ACC112 (cell line): Measurements from ENCODE around the gene ARHGEF26.

Experiments
- H2AFZ ChIP-seq: fragments of 200-600 bp; sonication (generic); one replicate; pipeline ENCODE4 v1.6.0; 2017; ENCODE audit warnings: antibody characterized with exemption, low read length; ENCODE audit not compliant: unreplicated experiment
- H3K27ac ChIP-seq: fragments of 200-600 bp; sonication (generic); 2 replicates; pipeline ENCODE4 v1.5.1; 2014; ENCODE audit warnings: low read depth, mild to moderate bottlenecking, antibody characterized with exemption, low read length, moderate library complexity
- H3K27me3 ChIP-seq: fragments of 200-600 bp; sonication (generic); 2 replicates; pipeline ENCODE4 v1.6.1; 2014; ENCODE audit warnings: mild to moderate bottlenecking, antibody characterized with exemption, low read length, moderate library complexity, mixed read lengths; ENCODE audit not compliant: insufficient read depth
- H3K36me3 ChIP-seq: fragments of 200-600 bp; sonication (generic); 2 replicates; pipeline ENCODE4 v1.6.1; 2016; ENCODE audit warnings: mild to moderate bottlenecking, antibody characterized with exemption, low read length, moderate library complexity, mixed read lengths; ENCODE audit not compliant: insufficient read depth
- H3K4me1 ChIP-seq: fragments of 200-600 bp; sonication (generic); one replicate; pipeline ENCODE4 v1.6.1; 2016; ENCODE audit warnings: low read length, mixed read lengths; ENCODE audit not compliant: insufficient read depth, unreplicated experiment, control insufficient read depth
- H3K4me3 ChIP-seq: fragments of 200-600 bp; sonication (generic); 2 replicates; pipeline ENCODE4 v1.5.1; 2014; ENCODE audit warnings: mild to moderate bottlenecking, low read depth, low read length
- H3K79me2 ChIP-seq: fragments of 200-600 bp; sonication (generic); one replicate; pipeline ENCODE4 v1.6.0; 2016; ENCODE audit warnings: low read length; ENCODE audit not compliant: control insufficient read depth, unreplicated experiment, insufficient read depth

ARHGEF26 gene

DNA sequence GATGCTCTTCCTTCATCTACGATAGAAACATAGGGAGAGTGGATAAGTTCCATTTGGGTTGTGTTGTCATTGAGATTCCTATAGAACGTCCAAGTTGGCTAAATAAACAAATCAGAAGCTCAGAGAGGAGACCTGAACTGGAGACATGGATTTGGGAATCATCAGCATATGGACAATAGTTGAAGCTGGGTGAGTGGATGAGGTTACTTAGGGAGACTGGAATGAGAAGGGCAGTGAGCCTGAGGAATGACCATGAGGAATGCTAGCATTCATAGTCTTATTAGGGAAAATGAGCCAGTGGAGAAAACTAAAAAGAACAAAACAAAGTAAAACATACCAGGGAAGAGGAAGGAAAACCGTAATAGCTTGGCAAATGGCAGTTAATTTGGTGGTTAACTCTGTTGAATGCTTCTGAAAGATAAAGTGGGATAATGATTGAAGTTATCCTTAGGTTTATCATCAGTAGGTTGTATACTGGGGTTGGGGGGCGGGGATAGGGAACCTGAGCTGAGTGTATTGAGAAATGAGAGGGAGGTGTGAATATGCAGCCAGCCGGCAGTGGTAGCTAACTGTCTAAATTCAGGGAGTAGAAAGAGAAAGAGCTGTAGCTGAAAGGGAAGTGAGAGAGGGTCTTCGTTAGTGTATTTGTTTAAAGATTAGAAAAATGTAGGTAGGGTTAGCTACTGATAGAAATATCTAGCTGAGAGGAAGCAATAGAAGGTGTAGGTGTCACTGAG, 74.6 kb downstream of the ARHGEF26 start:
- Histone ChIP-seq H3K79me2 (no peaks in the 10 kb centered on the region), H3K27me3 (no peaks in the 10 kb centered on the region), H3K4me3 (no peak overlapping the region), H3K36me3 (peaks cover 5% of the 10 kb centered on the region), H2AFZ (no peak overlapping the region), H3K4me1 (no peaks in the 10 kb centered on the region), H3K27ac (no peak overlapping the region)

DNA sequence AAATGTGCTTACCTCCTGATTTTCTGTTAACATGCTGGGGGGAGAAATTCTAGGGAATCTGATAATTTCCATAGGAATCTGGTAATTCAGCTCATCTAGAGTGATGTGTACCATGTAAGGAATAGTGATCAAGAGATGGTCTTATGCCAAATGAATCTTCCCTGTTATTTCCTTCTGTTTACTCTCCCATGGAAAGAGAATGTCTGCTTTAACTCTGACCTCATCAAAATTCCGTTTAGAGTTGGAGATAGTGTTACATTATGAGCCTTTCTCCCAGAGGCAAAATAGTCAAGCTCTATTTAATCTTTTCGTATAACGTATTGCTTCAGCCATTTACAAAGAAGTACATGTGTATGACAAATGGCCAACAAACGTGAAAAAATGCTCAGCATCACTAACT, 76.6 kb downstream of the ARHGEF26 start:
- no peaks in the 10 kb centered on the region for H3K79me2 ChIP-seq
- H3K4me3 ChIP-seq, result no peak overlapping the region

DNA sequence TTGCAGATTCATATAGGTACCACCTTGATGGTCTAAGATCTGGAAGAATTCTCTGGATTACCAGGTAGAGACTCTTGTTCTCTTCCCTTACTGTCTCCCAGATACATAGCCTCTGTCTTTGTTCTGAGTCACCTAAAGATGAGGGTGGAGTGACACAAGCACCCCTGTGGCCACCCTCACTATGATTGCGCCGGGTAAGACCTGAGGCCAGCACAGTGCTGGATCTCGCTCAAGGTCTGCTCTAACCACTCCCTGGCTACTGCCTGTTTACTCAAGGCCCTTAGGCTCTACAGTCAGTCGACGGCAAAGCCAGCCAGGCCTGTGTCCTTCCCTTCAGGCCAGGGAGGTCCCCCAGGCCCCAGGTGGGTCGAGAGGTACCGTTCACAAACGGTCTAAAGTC, 88.3 kb downstream of the ARHGEF26 start:
- no peak overlapping the region for H3K4me3 ChIP-seq

More for the DNA sequence above, 76.6 kb downstream of the ARHGEF26 start:
- H3K27me3 ChIP-seq, result no peaks in the 10 kb centered on the region
- H3K27ac ChIP-seq, result no peak overlapping the region
- peaks cover 5% of the 10 kb centered on the region; the same call in 1 of the 2 replicates for H3K36me3 ChIP-seq
- H3K4me1 ChIP-seq, result no peaks in the 10 kb centered on the region
- H2AFZ ChIP-seq, result no peak overlapping the region

DNA sequence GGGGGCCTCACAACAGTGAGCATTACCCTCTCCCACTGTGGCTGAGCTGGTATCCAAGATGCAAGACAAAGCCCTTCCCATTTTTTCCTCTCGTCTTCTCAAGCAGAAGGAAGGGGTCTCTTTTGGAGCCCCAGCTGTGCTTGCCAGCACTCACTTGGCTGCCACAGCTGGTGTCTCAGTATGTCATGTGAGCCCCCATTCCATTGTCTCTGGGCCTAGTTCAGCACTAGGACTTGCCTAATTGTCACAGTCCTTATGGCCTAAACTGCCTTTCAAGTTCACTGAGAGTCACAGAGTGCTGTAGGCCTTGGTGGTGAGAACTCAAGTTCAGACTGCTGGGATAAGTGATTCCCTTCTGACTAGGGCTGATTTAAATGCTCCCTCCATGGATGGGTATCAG, 89.8 kb downstream of the ARHGEF26 start:
- Histone ChIP-seq H2AFZ (no peak overlapping the region), H3K4me3 (no peak overlapping the region), H3K27me3 (no peaks in the 10 kb centered on the region), H3K79me2 (no peaks in the 10 kb centered on the region), H3K36me3 (no peaks in the 10 kb centered on the region), H3K4me1 (peaks cover 6% of the 10 kb centered on the region), H3K27ac (no peak overlapping the region)

More for the DNA sequence above, 88.3 kb downstream of the ARHGEF26 start:
- peaks cover 3% of the 10 kb centered on the region for H3K4me1 ChIP-seq
- H3K36me3 ChIP-seq, result no peaks in the 10 kb centered on the region; the same call in 1 of the 2 replicates
- H3K27me3 ChIP-seq, result no peaks in the 10 kb centered on the region
- no peak overlapping the region for H3K27ac ChIP-seq
- no peaks in the 10 kb centered on the region for H3K79me2 ChIP-seq
- H2AFZ ChIP-seq, result no peak overlapping the region

DNA sequence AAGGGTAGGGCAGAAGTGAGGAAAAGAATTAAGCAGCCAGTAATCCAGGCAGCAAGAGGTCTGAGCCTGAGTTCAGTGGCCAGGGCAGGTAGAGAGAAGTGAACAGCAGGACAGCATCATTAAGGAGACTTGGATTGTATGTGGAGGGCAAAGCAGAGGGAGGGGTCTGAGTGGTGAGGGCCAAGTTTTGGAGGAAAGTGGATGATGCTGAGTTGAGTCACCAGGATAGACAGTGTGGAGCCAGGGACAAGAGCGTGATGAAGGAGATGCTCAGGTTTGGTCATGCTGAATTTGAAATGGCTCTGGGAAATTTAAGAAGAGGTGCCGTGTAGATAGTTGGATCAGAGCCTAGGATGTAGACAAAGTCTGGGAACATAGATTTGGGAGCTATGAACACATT, 93.1 kb downstream of the ARHGEF26 start:
- H3K4me1 ChIP-seq, result peaks cover 6% of the 10 kb centered on the region
- H3K27me3 ChIP-seq, result no peaks in the 10 kb centered on the region
- H2AFZ ChIP-seq, result no peak overlapping the region
- H3K79me2 ChIP-seq, result no peaks in the 10 kb centered on the region
- no peak overlapping the region for H3K27ac ChIP-seq
- H3K36me3 ChIP-seq, result no peaks in the 10 kb centered on the region
- H3K4me3 ChIP-seq, result no peak overlapping the region

DNA sequence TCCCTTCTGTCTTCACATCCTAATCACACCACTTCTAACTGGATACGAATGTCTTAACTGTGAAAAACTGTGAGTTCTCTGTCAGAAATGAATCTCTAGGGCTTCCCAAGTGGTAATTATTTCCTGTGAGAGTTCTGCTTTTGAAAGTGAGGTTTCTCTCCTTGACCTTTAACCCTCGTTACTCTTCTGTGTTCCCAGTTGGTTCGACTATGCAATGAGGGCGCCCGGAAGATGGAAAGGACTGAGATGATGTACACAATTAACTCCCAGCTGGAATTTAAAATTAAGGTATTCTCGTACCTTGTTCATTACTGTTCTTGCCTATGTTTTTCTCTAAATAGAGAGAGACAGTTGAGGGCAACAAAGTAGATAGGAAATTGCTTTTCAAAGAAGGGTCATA, 96.5 kb downstream of the ARHGEF26 start:
- Histone ChIP-seq H2AFZ (no peak overlapping the region), H3K4me3 (no peak overlapping the region), H3K36me3 (no peaks in the 10 kb centered on the region), H3K27ac (no peak overlapping the region), H3K79me2 (no peaks in the 10 kb centered on the region), H3K27me3 (no peaks in the 10 kb centered on the region), H3K4me1 (peaks cover 6% of the 10 kb centered on the region)

DNA sequence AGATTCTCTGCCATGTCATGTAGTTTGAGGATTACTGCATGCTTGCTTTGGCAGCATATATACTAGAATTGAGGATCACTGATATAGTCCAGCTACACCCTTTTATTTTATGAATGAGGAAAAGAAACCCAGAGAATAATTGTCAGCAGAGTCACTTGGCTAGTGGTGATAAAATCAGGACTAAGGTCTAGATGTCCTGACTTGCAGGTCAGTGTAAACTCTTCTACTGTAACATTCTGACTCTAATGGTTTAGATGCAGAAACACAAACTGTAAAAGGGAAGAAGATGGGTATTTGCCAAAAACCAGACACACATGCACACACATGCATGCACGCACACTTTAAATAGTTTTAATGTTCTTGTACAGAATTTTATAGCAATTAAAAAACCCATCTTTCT, 97.5 kb downstream of the ARHGEF26 start:
- no peaks in the 10 kb centered on the region for H3K27me3 ChIP-seq
- no peak overlapping the region for H3K4me3 ChIP-seq
- no peak overlapping the region for H2AFZ ChIP-seq
- H3K4me1 ChIP-seq, result peaks cover 6% of the 10 kb centered on the region
- H3K36me3 ChIP-seq, result no peaks in the 10 kb centered on the region
- H3K27ac ChIP-seq, result no peak overlapping the region
- H3K79me2 ChIP-seq, result no peaks in the 10 kb centered on the region

DNA sequence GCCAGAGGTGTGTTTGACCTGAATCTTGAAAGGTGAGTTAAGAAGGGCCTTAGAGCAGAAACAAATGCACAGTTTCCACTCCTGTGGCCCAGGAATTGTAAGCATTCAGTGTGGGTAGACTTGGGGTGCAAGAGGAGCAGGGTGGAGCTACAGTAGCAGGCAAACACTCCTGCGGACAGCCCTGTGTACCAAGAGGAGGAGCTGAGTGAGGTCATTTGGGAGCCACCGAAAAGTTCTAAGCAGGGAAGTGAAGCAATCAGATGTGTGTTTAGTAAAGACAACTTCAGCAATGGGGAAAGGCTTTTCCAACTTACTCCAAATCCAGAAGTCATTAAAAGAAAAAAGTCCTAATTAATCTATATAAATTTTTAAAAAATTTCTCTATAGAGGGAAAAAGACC, 99.3 kb downstream of the ARHGEF26 start:
- no peak overlapping the region for H3K27ac ChIP-seq

DNA sequence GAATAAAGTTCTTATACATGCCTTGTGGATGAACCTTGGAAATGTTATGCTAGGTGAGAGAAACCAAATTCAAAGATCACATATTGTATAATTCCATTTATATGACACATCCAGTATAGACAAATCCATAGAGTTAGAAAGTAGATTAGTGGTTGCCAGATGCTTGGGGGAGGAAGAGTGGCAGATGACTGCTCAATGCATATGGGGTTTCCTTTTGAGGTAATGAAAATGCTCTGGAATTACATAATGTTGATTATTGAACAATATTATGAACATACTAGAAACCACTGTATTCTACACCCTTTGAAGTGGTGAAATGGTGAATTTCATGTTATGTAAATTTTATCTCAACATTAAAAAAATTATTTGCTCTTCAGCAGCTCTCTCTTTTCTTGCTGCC, 102.3 kb downstream of the ARHGEF26 start:
- no peak overlapping the region for H3K27ac ChIP-seq
- no peaks in the 10 kb centered on the region for H3K36me3 ChIP-seq
- H2AFZ ChIP-seq, result no peak overlapping the region
- no peaks in the 10 kb centered on the region for H3K79me2 ChIP-seq
- peaks cover 3% of the 10 kb centered on the region for H3K4me1 ChIP-seq
- H3K27me3 ChIP-seq, result no peaks in the 10 kb centered on the region
- H3K4me3 ChIP-seq, result no peak overlapping the region

More for the DNA sequence above, 99.3 kb downstream of the ARHGEF26 start:
- Histone ChIP-seq H2AFZ (no peak overlapping the region), H3K79me2 (no peaks in the 10 kb centered on the region), H3K4me1 (peaks cover 3% of the 10 kb centered on the region), H3K4me3 (no peak overlapping the region), H3K27me3 (no peaks in the 10 kb centered on the region), H3K36me3 (no peaks in the 10 kb centered on the region)

DNA sequence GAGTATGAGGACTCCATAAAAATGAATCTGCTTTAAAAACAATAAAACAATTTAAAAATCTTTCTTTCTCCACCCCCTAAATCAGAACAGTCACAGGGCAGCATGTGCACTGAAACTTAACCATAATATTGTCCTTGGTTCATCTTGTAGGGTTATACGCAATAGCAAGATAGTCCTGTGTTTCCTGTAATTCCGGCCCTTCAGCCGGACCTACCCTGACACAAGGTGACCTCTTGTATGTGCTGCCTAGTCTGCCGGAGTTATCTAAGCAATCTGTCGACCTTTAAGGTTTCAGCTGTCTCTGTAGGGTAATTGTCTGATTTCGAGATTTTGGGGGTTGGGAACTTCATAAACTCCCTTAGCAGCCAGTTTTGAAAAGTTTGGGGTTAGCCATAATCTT, 103.2 kb downstream of the ARHGEF26 start:
- H3K36me3 ChIP-seq, result no peaks in the 10 kb centered on the region
- H3K4me1 ChIP-seq, result peaks cover 3% of the 10 kb centered on the region
- no peak overlapping the region for H3K4me3 ChIP-seq
- H3K27ac ChIP-seq, result no peak overlapping the region
- H3K79me2 ChIP-seq, result no peaks in the 10 kb centered on the region
- H3K27me3 ChIP-seq, result no peaks in the 10 kb centered on the region
- no peak overlapping the region for H2AFZ ChIP-seq

DNA sequence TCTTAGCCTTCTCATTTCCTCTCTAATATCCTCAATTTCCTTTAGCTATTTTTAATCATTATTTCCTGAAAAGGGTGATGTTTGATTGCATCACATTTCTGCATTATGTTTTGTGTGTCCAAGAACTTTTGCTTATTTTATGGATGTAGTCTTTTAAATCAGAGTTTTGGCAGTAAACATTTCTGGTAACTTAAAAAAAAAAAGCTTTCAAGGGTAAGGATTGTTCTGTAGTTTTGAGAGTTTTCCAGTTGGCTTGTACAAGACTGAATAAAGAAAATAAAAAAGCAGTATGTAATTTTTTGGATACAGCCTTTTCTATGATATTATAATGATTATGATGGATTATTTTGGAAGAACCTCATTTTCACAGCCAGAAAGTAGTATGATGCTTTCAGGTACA, 103.7 kb downstream of the ARHGEF26 start:
- H3K79me2 ChIP-seq, result no peaks in the 10 kb centered on the region
- H3K27me3 ChIP-seq, result no peaks in the 10 kb centered on the region
- no peaks in the 10 kb centered on the region for H3K36me3 ChIP-seq
- no peak overlapping the region for H3K4me3 ChIP-seq
- H2AFZ ChIP-seq, result no peak overlapping the region
- H3K4me1 ChIP-seq, result peaks cover 3% of the 10 kb centered on the region
- no peak overlapping the region for H3K27ac ChIP-seq
